ENCODE measurements around the gene PAPOLA.

PAPOLA gene

DNA sequence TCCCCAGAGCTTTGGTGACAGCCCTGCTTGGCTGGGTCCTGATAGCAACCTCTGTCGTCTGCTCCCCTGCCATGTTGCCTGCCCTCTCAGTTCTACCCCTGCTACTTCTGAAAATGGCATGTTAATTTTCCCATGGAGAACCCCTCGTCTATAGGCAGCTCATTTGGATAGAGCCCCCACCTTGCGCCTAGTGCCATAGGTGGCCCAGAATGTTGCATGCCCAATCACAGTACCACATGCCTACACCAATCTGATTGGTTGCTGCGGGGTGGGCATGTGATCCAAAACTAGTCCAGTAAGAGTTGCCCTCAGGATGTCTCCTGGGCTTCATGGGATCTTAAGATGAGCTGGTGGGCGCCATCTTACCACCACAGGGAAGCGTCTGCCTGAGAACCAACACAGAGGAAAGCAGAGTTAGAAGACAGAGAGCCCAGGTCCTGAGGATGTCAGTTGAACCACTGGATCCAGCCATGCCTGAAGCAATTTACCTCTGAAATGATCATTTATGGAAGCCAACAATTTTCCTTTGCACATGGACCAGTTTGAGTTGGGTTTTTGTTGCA, 85.7 kb downstream of the PAPOLA start:
- DNase-seq (no peak), ATAC-seq (replicated peaks) (no peak)
- Mint-ChIP-seq H3K4me3 (no peak overlapping the region), H3K27me3 (peaks cover 22 to 73% of the 10 kb centered on the region in 2 donors), H3K27ac (no peak overlapping the region), H3K9me3 (no peaks in the 10 kb centered on the region), H3K4me1 (ENCODE audit: low read depth in 2 of 2) (peaks cover 1 to 9% of the 10 kb centered on the region in 2 donors), H3K36me3 (ENCODE audit: insufficient read depth) (no peaks in the 10 kb centered on the region)

DNA sequence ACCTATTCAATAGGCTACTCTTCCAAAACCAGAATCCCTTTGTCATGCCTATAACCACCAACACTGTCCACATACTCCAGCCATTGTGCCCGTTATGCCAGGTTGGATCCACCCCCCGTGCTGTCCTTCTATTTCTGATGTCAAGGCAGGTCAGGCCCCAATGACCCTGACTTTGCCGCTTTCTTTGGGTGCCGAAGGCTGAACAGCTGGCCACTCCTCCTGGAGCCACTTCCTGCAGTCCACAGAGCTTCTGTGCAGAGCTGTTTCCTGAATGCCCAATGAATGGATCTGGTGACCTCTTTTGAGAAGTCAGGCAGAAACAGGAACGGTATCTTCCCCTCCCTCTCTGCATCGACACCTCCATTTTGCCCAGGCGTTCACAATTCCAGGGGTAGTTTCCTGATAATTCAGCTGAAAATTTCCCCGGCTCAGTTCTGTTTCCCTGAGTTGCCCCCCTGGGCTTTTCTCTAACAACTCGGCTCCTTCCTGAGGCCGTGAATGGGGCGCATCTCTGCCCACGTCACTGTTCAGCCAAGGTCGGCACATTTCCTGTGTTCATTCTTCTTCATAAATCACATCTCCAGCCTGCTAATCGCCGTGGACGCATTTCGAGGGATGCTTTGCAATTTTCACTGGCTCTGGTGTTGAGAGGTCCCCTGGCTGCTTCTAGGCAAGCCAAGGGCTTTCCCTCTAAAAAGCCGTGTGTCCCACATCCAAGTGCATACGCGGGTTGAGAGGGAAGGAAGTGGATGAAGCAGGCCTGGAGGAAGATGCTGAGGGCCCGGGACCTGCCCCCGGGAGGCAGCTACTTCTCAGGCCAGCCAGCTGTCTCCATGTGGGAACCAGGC, 86.5 kb downstream of the PAPOLA start:
- peaks cover 22 to 73% of the 10 kb centered on the region in 2 donors for H3K27me3 Mint-ChIP-seq
- no peak overlapping the region for H3K4me3 Mint-ChIP-seq
- no peak for DNase-seq
- H3K27ac Mint-ChIP-seq: no peak overlapping the region
- no peaks in the 10 kb centered on the region for H3K36me3 Mint-ChIP-seq (ENCODE audit: insufficient read depth)
- H3K9me3 Mint-ChIP-seq: no peaks in the 10 kb centered on the region
- ATAC-seq (replicated peaks): no peak
- H3K4me1 Mint-ChIP-seq (ENCODE audit: low read depth in 2 of 2): peaks cover 3 to 10% of the 10 kb centered on the region in 2 donors

DNA sequence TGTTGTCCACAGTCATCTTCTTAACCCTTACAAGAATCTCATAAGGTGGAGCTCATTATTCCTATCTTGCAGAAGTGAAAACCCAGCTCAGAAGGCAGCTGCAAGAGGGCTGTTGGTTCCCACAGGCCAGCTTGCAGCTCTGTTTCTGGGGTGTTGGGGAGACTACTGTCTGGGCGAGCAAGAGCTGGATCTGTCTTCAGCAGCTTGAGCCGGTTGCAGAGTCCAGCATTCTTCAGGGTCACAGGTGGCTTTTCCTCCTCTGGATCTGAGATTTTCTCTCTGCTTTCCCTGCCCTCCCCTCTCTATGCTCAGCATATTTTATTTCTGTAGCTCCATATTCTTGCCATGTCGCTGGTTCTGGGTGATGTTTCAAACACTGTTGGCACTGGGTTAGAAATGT, 87.4 kb downstream of the PAPOLA start:
- no peak overlapping the region for H3K27ac Mint-ChIP-seq

DNA sequence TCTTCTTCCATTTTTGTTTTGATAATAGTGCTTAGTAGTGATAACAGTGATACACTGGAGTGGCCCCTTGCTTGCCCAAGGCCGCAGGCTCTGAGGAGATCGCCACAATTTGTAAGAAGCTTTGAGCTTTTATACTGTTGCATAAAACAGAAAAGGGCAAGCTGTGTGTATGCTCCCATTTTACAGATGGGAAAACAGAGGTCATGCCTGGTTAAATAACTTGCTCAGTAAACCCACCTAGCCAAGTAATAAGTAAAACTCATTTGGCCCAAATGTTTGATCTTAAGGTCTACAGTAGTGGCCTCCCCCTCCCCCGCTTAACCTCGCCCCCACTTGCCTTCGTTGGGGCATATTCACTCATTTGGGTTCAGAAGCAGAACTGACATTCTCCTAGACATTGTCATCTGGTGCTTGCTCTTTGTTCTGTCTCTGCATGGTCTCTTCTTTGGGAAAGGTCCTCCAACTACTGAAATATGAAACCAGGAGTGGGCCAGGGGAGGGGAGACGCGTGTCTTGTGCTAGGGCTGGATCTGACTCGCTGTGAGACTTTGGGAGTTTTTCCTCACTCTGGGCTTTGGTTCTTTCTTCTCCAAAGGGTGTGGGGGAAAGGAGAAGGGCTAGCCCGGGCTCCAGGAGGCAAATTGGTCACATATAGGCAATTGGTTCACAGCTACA, 88.1 kb downstream of the PAPOLA start:
- H3K4me3 Mint-ChIP-seq: no peak overlapping the region
- H3K36me3 Mint-ChIP-seq (ENCODE audit: insufficient read depth): no peaks in the 10 kb centered on the region
- DNase-seq (no peak), ATAC-seq (replicated peaks) (no peak)
- peaks cover 3 to 6% of the 10 kb centered on the region in 2 donors for H3K4me1 Mint-ChIP-seq (ENCODE audit: low read depth in 2 of 2)
- peaks cover 20 to 59% of the 10 kb centered on the region in 2 donors for H3K27me3 Mint-ChIP-seq
- H3K27ac Mint-ChIP-seq: no peak overlapping the region
- no peaks in the 10 kb centered on the region for H3K9me3 Mint-ChIP-seq

More for the DNA sequence above, 87.4 kb downstream of the PAPOLA start:
- ATAC-seq (replicated peaks) (no peak), DNase-seq (no peak)
- Mint-ChIP-seq H3K9me3 (no peaks in the 10 kb centered on the region), H3K4me1 (ENCODE audit: low read depth in 2 of 2) (peaks cover 3 to 6% of the 10 kb centered on the region in 2 donors), H3K4me3 (no peak overlapping the region), H3K27me3 (peaks cover 22 to 67% of the 10 kb centered on the region in 2 donors), H3K36me3 (ENCODE audit: insufficient read depth) (no peaks in the 10 kb centered on the region)

DNA sequence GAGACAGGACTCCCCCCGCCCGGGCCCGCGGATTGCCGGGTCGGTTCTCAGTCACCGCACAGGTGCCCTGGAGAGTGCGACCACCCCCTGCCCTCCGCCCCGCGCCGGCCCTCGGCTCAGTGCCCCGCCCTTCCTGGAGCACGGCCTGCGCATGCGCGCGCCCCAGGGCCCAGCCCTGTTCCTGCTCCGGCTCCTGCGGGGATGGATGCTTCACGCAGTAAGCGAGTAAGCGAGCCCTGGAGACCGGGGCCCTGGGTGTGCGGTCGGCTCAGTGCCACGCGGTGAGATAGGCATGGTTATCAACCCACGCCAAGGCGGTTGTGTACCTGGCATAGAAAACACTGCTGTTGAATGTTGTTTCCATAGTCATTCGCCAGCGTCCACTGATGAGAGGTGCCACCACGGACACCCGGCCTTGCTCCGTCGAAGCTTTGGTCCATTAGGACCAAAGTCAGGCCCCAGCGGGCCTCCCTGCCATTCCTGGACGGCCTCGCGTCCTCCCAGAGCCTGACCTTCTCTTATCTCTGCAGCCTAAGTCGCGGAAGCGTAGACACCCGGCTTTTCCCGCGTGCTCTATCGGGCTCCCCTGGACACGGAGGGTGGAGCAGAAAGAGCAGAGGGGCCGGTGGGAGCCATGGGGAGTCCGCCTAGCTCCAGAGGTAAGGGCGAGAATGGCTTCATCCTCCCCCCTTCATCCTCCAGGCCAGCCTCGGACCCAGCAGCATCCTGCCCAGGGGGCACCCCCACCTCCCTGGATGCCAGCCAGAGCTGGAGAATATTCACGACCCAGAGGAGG, 90.6 kb downstream of the PAPOLA start:
- DNase-seq: peak; percentile 27 to 35 (median 34)
- H3K4me1 Mint-ChIP-seq (ENCODE audit: low read depth in 2 of 2): peaks cover 3 to 6% of the 10 kb centered on the region in 2 donors
- H3K4me3 Mint-ChIP-seq: peak overlapping the region; percentile 74 to 75
- peak overlapping the region in 1 of 2 donors; percentile 32 for H3K27ac Mint-ChIP-seq
- no peaks in the 10 kb centered on the region for H3K36me3 Mint-ChIP-seq (ENCODE audit: insufficient read depth)
- peaks cover 9 to 43% of the 10 kb centered on the region in 2 donors for H3K27me3 Mint-ChIP-seq
- H3K9me3 Mint-ChIP-seq: no peaks in the 10 kb centered on the region
- peak; percentile 83 for ATAC-seq (replicated peaks)

DNA sequence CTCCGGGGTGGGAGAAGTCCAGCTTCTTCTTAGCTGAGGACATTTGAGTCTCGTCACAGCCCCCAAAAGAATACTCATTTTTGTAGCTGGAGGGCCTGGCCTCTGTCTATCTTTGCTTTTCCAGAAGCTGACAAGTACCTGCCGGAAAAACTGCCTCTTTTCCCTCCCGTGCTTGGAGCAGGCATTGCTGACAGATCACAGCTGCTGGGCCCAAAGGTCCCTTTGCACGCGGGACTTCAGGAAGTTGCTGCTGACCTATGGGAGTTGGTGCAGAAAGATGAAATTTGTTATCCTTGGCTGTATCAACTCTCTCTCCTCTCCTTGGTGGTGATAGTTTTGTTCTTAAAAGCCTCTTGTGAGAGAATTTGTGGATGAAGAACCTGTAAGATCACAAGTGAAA, 92.8 kb downstream of the PAPOLA start:
- no peaks in the 10 kb centered on the region for H3K9me3 Mint-ChIP-seq
- peaks cover 3 to 6% of the 10 kb centered on the region in 2 donors for H3K4me1 Mint-ChIP-seq (ENCODE audit: low read depth in 2 of 2)
- DNase-seq: no peak
- H3K27ac Mint-ChIP-seq: no peak overlapping the region
- H3K27me3 Mint-ChIP-seq: peaks cover 6 to 40% of the 10 kb centered on the region in 2 donors
- H3K36me3 Mint-ChIP-seq (ENCODE audit: insufficient read depth): no peaks in the 10 kb centered on the region
- H3K4me3 Mint-ChIP-seq: no peak overlapping the region
- no peak for ATAC-seq (replicated peaks)

DNA sequence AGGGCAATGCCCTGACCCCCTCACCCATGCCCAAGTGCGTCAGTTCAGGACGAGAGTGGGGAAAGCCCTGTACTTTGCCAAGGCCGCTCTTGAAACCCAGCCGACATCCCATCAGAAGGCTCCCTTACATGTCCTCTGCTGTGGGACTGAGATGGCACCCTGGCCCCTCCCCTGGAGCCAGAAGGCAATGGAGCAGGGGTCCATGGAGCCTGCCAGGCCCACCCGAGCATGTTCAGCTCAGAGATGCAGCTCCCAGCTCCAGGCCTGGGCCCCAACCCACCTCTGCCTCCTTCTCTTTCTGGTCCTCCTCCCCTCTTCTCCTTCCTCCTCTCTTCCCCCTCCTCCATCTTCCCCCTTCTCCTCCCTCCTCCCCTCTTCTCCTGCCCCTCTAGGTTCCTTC, 95.5 kb downstream of the PAPOLA start:
- Mint-ChIP-seq H3K4me3 (no peak overlapping the region), H3K9me3 (no peaks in the 10 kb centered on the region), H3K4me1 (ENCODE audit: low read depth in 2 of 2) (peaks cover 3 to 4% of the 10 kb centered on the region in 2 donors), H3K27me3 (peaks cover 17 to 57% of the 10 kb centered on the region in 2 donors), H3K36me3 (ENCODE audit: insufficient read depth) (no peaks in the 10 kb centered on the region), H3K27ac (no peak overlapping the region)
- DNase-seq (no peak), ATAC-seq (replicated peaks) (no peak)

DNA sequence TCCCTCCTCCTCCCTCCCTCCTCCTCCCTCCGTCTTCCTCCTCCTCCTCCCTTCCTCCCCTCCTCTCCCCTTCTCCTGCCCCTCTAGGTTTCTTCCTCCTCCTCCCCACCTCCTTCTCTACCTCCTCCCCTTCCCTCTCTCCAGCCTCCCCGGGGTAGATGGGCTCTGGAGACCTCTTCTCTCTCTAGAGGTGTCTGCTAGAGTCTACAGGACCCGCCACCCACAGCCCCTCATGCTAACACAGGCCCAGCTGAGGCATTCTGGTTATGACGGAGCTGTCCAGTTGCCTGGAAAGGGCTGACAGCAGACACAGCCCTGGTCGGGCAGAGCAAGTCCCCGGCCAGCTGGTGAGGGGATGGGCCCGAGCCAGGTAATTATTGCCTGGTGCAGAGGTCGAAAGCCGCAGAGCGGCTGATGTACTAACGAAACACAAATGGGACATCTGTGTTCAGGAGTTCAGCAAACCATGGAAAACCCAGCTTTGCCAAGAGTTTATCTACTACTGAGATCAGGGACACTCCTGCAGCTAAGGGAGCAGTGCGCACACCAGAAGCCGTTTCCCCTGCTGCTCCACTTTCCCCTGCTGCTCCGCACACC, 96.2 kb downstream of the PAPOLA start:
- Mint-ChIP-seq H3K4me1 (ENCODE audit: low read depth in 2 of 2) (no peaks in the 10 kb centered on the region), H3K9me3 (no peaks in the 10 kb centered on the region), H3K4me3 (no peak overlapping the region), H3K36me3 (ENCODE audit: insufficient read depth) (no peaks in the 10 kb centered on the region), H3K27me3 (peaks cover 24 to 57% of the 10 kb centered on the region in 2 donors), H3K27ac (no peak overlapping the region)
- no peak for DNase-seq
- ATAC-seq (replicated peaks): no peak

DNA sequence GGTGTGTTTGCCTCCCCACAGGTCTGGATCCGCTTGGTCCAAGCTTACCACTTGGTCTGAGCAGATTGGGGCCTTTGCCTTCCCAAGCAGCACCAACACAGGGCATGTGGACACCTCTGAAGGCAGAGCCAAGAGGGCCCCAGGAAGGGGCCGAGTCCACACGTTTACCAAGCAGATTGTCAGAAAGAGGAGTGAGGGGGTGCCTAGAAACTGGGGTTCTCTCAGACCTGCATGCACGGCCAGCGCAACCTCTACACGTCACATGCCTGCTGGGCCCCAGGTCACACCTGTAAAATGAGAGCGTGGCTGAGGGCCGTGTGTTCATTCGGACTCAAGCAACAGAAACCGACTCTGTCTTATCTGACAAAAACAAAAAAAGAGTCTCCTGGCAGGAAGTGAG, 96.9 kb downstream of the PAPOLA start:
- no peak for DNase-seq
- Mint-ChIP-seq H3K27ac (no peak overlapping the region), H3K27me3 (peaks cover 29 to 58% of the 10 kb centered on the region in 2 donors), H3K36me3 (ENCODE audit: insufficient read depth) (no peaks in the 10 kb centered on the region), H3K4me3 (no peak overlapping the region), H3K9me3 (no peaks in the 10 kb centered on the region), H3K4me1 (ENCODE audit: low read depth in 2 of 2) (no peaks in the 10 kb centered on the region)
- no peak for ATAC-seq (replicated peaks)

DNA sequence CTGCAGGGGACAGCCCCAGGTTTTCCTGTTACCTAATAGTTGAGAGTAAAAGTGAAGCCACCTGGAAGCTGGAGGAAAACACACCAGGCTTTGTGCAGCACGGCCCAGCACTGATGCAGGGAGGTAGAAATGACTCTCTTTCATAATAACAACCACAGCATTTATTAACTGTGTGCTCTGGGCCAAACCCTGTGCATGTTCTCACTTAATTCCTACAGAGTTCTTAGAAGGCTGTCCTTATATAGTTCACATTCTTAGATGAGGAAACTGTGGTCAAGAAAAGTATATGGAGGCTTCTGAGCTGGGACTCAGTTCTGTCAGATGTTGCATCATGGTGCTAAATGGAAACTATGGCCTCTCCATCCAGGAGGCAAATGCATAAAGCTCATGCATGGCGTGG, 100.0 kb downstream of the PAPOLA start:
- Mint-ChIP-seq H3K4me1 (ENCODE audit: low read depth in 2 of 2) (no peaks in the 10 kb centered on the region), H3K27me3 (peaks cover 50 to 86% of the 10 kb centered on the region in 2 donors), H3K27ac (no peak overlapping the region), H3K4me3 (no peak overlapping the region), H3K9me3 (no peaks in the 10 kb centered on the region), H3K36me3 (ENCODE audit: insufficient read depth) (no peaks in the 10 kb centered on the region)
- ATAC-seq (replicated peaks) (no peak), DNase-seq (no peak)

DNA sequence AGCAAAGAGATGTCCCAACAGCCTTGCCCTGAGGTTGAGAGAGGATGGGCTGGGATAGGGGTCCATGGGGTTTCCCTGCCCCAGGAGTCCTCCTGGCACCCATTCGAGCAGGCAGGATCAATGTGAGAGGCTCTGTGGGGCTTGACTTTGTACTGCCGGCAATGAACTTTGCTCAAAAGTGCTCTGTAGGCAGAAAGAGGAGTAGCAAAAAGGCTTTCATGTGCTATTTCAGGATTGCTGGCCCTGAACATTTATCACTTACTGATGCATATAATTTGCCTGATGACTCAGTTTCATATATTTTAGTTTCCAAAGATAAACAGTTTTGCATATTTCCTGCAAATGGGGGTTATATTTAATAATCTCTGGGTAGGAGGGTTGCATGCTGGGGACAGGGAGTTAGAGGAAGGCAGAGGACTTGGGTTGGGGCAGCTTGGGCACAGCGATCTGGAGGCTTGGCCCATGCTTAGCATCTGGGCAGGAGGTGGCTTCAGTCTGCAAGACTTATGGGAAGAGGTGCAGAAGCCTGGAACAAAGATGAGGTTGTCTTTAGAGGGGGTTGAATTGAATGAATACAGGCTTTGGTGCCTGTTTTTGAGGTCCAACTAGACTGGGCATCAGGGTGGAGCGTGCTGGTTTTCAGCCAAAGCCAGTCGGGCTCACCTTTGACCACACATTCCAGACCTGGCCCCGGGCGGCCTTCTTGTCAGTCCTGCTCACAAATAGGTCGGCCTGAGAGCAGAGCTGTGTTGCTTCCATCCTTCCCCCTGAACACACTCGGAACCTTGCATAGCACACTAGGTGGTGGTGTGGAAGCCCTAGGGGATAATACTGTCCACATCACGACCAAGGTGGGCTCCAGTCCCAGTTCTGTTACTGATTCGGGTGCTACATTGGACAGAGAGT, 101.4 kb downstream of the PAPOLA start:
- DNase-seq: no peak
- Mint-ChIP-seq H3K36me3 (ENCODE audit: insufficient read depth) (no peaks in the 10 kb centered on the region), H3K4me3 (no peak overlapping the region), H3K27ac (no peak overlapping the region), H3K27me3 (peaks cover 51 to 85% of the 10 kb centered on the region in 2 donors), H3K9me3 (no peaks in the 10 kb centered on the region), H3K4me1 (ENCODE audit: low read depth in 2 of 2) (no peaks in the 10 kb centered on the region)
- ATAC-seq (replicated peaks): no peak

DNA sequence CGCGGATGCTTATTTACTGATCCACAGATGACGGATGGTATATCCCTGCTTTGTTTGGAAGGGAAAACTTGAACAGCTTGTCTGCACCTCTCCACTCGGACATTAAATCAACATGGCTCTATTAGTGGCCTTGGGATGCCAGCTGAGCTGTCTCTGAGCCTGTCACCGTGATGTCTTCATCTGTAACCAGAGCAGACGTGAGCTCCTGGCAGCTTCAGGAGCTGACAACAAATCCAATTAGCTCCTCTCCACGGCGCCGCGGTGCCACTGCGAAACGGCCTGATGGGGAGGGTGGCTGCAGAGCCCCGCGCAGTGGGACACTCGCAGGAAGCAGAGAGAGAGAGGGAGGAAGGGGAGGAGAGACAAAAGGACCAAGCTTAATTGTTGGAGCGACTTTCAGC, 112.3 kb downstream of the PAPOLA start:
- Mint-ChIP-seq H3K27ac (no peak overlapping the region), H3K4me1 (ENCODE audit: low read depth in 2 of 2) (no peaks in the 10 kb centered on the region), H3K27me3 (peaks cover 68 to 89% of the 10 kb centered on the region in 2 donors), H3K4me3 (no peak overlapping the region), H3K9me3 (no peaks in the 10 kb centered on the region), H3K36me3 (ENCODE audit: insufficient read depth) (peaks cover 3% of the 10 kb centered on the region)
- DNase-seq (no peak), ATAC-seq (replicated peaks) (no peak)

Measured in effector memory CD8-positive, alpha-beta T cell (primary cell).